ENCODE results near the gene SAMD4B. TPM values are rescaled to one million over a fixed set of nuclear protein-coding genes. Genes with fewer than 3 reads are reported as not detected.

Gene SAMD4B
- total RNA-seq, 6 experiments from 2014 or later = 107 to 133 (median 124) TPM

- no peak for DNase-seq
- Mint-ChIP-seq H3K27ac (no peak overlapping the region), H3K36me3 (ENCODE audit: low read depth) (peaks cover 11% of the 10 kb centered on the region), H3K4me3 (no peak overlapping the region), H3K9me3 (no peaks in the 10 kb centered on the region), H3K4me1 (ENCODE audit: low read depth) (peaks cover 19% of the 10 kb centered on the region), H3K27me3 (ENCODE audit: insufficient read depth) (peaks cover 5% of the 10 kb centered on the region)
- no peak for TF ChIP-seq CTCF (IDR thresholded peaks at IDR 0.05)
These were observed 75.4 kb downstream of the SAMD4B start for GRCh38 chr19:39417463-39418181.

DNA sequence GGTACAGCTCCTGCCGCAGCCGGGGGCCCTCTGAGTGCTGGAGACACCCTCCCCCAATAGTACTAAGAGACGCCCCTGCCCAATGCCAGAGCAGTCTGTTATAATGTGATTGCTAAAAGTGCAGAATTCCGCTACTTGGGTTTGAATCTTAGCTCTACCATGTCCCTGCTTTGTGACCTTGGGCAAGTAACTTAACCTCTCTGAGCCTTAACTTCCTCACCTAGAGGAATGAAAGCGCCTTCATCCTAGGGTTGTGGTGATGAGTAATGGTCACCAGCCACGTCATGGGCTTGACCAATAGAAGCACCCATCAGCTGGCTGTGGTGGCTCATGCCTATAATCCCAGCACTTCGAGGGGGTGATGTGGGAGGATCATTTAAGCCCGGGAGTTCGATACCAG is 76.8 kb downstream of the SAMD4B start:
- Mint-ChIP-seq H3K9me3 (no peaks in the 10 kb centered on the region), H3K4me1 (ENCODE audit: low read depth) (peaks cover 15% of the 10 kb centered on the region), H3K4me3 (no peak overlapping the region), H3K27ac (no peak overlapping the region), H3K36me3 (ENCODE audit: low read depth) (peaks cover 14% of the 10 kb centered on the region), H3K27me3 (ENCODE audit: insufficient read depth) (no peaks in the 10 kb centered on the region; the same call in none of the 2 replicates)
- TF ChIP-seq CTCF (IDR thresholded peaks at IDR 0.05) = no peak
- no peak for DNase-seq

DNA sequence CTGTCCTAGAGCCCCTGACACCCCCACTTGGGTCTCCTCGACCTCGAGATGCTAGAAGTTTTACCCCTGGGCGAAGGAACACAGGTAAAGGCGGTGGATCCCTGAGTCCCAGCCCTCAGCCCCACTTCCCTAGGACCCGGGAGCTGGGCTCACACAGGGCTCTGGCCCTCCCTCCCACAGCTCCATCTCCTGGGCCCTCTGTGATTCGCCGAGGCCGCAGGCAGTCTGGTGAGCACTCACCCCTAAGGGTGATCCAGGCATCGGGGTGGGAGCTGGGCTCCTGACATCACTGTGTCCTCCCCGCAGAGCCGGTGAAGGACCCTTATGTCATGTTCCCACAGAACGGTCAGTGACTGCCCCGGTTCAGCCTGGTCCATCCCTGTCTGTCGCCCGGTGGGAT is 78.5 kb downstream of the SAMD4B start:
- TF ChIP-seq CTCF (IDR thresholded peaks at IDR 0.05) = no peak
- Mint-ChIP-seq H3K36me3 (ENCODE audit: low read depth) (peaks cover 14% of the 10 kb centered on the region), H3K27ac (no peak overlapping the region), H3K4me1 (ENCODE audit: low read depth) (no peaks in the 10 kb centered on the region), H3K9me3 (no peaks in the 10 kb centered on the region), H3K27me3 (ENCODE audit: insufficient read depth) (no peaks in the 10 kb centered on the region), H3K4me3 (no peak overlapping the region)
- no peak for DNase-seq

DNA sequence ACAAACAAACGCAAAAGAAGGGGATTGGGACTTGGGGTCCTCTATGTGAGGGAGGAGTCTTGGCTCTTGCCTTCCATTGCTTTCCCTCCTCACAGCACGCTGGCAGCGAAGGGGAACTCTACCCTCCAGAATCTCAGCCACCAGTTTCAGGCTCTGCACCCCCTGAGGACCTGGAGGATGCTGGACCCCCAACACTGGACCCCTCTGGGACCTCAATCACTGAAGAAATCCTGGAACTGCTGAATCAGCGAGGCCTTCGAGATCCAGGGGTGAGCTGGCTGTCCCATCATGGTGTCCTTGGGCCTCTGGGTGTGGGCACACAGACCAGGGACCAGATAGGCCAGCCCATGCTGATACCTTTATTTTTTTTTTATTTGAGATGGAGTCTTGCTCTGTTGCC is 79.8 kb downstream of the SAMD4B start:
- no peak for DNase-seq
- H3K4me1 Mint-ChIP-seq (ENCODE audit: low read depth) = no peaks in the 10 kb centered on the region
- H3K4me3 Mint-ChIP-seq = no peak overlapping the region
- H3K9me3 Mint-ChIP-seq = no peaks in the 10 kb centered on the region
- H3K27ac Mint-ChIP-seq = no peak overlapping the region
- H3K27me3 Mint-ChIP-seq (ENCODE audit: insufficient read depth) = no peaks in the 10 kb centered on the region
- peaks cover 14% of the 10 kb centered on the region for H3K36me3 Mint-ChIP-seq (ENCODE audit: low read depth)
- TF ChIP-seq CTCF (IDR thresholded peaks at IDR 0.05) = no peak

DNA sequence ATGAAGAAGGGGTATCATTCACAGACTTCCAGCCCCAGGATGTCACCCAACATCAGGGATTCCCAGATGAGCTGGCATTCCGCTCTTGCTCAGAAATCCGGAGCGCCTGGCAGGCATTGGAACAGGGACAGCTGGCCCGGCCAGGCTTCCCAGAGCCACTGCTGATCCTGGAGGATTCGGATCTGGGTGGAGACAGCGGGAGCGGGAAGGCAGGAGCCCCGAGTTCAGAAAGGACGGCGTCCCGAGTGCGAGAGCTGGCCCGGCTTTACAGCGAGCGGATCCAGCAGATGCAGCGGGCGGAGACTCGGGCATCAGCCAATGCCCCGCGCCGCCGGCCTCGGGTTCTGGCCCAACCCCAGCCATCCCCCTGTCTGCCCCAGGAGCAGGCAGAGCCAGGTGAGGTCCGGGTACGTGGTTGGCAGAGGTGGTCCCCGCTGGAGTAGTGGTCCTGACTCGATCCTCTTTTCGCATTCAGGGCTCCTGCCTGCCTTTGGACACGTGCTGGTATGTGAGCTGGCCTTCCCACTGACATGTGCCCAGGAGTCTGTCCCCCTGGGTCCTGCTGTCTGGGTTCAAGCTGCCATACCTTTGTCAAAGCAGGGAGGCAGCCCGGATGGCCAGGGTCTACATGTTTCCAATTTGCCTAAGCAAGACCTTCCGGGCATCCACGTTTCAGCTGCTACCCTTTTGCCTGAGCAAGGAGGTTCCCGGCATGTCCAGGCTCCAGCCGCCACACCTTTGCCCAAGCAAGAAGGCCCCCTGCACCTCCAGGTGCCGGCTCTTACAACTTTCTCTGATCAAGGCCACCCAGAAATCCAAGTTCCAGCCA is 81.3 kb downstream of the SAMD4B start:
- H3K27ac Mint-ChIP-seq = no peak overlapping the region
- DNase-seq = no peak
- H3K9me3 Mint-ChIP-seq = no peaks in the 10 kb centered on the region
- no peak for TF ChIP-seq CTCF (IDR thresholded peaks at IDR 0.05)
- peaks cover 14% of the 10 kb centered on the region for H3K36me3 Mint-ChIP-seq (ENCODE audit: low read depth)
- H3K27me3 Mint-ChIP-seq (ENCODE audit: insufficient read depth) = no peaks in the 10 kb centered on the region
- H3K4me3 Mint-ChIP-seq = no peak overlapping the region
- H3K4me1 Mint-ChIP-seq (ENCODE audit: low read depth) = peaks cover 6% of the 10 kb centered on the region

All from HFFc6 (cell line).